H1 (cell line): ENCODE measurements around the gene SLC17A8. TPM values are rescaled to one million over a fixed set of nuclear protein-coding genes. Genes with fewer than 3 reads are reported as not detected.

Experiments
- CTCF ChIA-PET: fragments of 300-600 bp; sonication (Branson Sonifier 250); formaldehyde crosslinking; loops from one replicate; lab custom pipeline; 2021; ENCODE audit not compliant: partially characterized antibody; lab: Charles Lee
- POLR2A ChIA-PET: fragments of 300-600 bp; sonication (Branson Sonifier 250); formaldehyde crosslinking; loops from one replicate; lab custom pipeline; 2021; ENCODE audit warnings: inconsistent platforms; ENCODE audit not compliant: partially characterized antibody; lab: Charles Lee
- DNase-seq, 2 experiments: peaks; one replicate each; pipeline versions ENCODE4 v3.0.0 to v3.0.0-alpha.2; 2010 to 2022; ENCODE audit warnings: low spot score in 2 of 2, low read depth in 1 of 2, mixed read lengths in 1 of 2
- FAIRE-seq: peaks from 2 replicates; lab custom pipeline; 2011; peaks lifted over from hg19 to GRCh38; lab: Jason Lieb, UNC
- H2AFZ ChIP-seq: 2 replicates; pipeline ENCODE4 v1.8.1; 2012; ENCODE audit warnings: low read length, inconsistent platforms
- H2AK5ac ChIP-seq: 2 replicates; pipeline ENCODE4 v1.6.1; 2013; ENCODE audit warnings: low read depth, low read length
- H2BK120ac ChIP-seq: replicated peaks from 2 replicates; pipeline ENCODE3; 2013; ENCODE audit warnings: low read depth, low read length, inconsistent platforms
- H2BK12ac ChIP-seq: 2 replicates; pipeline ENCODE4 v1.6.1; 2013; ENCODE audit warnings: low read depth, low read length
- H2BK15ac ChIP-seq: 2 replicates; pipeline ENCODE4 v1.6.1; 2013; ENCODE audit warnings: low read length
- H2BK20ac ChIP-seq: 2 replicates; pipeline ENCODE4 v1.6.1; 2013; ENCODE audit warnings: low read length
- H2BK5ac ChIP-seq: 2 replicates; pipeline ENCODE4 v1.6.1; 2013; ENCODE audit warnings: low read depth, low read length
- H3K14ac ChIP-seq: 2 replicates; pipeline ENCODE4 v1.6.1; 2013; ENCODE audit warnings: inconsistent platforms; ENCODE audit not compliant: insufficient read length
- H3K18ac ChIP-seq: 2 replicates; pipeline ENCODE4 v1.6.1; 2013; ENCODE audit warnings: low read length; ENCODE audit errors: extremely low read depth
- H3K23ac ChIP-seq: 2 replicates; pipeline ENCODE4 v1.6.1; 2013; ENCODE audit warnings: inconsistent platforms; ENCODE audit not compliant: insufficient read length
- H3K23me2 ChIP-seq: 2 replicates; pipeline ENCODE4 v1.6.1; 2013; ENCODE audit warnings: low read depth, low read length
- H3K27ac ChIP-seq: 2 replicates; pipeline ENCODE4 v1.6.1; 2011; ENCODE audit warnings: low read depth, low read length, inconsistent platforms
- H3K27me3 ChIP-seq, 4 experiments: replicated peaks in 1 of 4; 1 replicate in 1 of 4; 2 replicates in 3 of 4; pipeline versions ENCODE4 v1.6.1 to v1.8.1; 2011 to 2013; ENCODE audit warnings: low read length in 3 of 4, mild to moderate bottlenecking in 3 of 4, inconsistent platforms in 2 of 4, mixed read lengths in 2 of 4, moderate library complexity in 1 of 4; ENCODE audit not compliant: control insufficient read depth in 3 of 4, insufficient read depth in 3 of 4; ENCODE audit errors: extremely low read depth in 1 of 4
- H3K36me3 ChIP-seq, 4 experiments: 2 replicates each; pipeline versions ENCODE4 v1.6.1 to v1.8.1; 2011 to 2013; ENCODE audit warnings: mild to moderate bottlenecking in 4 of 4, low read length in 3 of 4, moderate library complexity in 2 of 4, control low read depth in 1 of 4, inconsistent platforms in 1 of 4; ENCODE audit not compliant: insufficient read depth in 4 of 4, control insufficient read depth in 2 of 4
- H3K4ac ChIP-seq: replicated peaks from 2 replicates; pipeline ENCODE3; 2013; ENCODE audit warnings: low read length, low read depth, mixed read lengths, inconsistent platforms; ENCODE audit not compliant: insufficient read length
- H3K4me1 ChIP-seq, 4 experiments: replicated peaks in 1 of 4; 1 replicate in 1 of 4; 2 replicates in 3 of 4; pipeline versions ENCODE4 v1.6.1 to v1.8.1; 2011 to 2013; ENCODE audit warnings: low read length in 3 of 4, inconsistent platforms in 2 of 4, mixed read lengths in 1 of 4; ENCODE audit not compliant: insufficient read depth in 4 of 4, control insufficient read depth in 3 of 4
- H3K4me2 ChIP-seq, 2 experiments: 2 replicates each; pipeline versions ENCODE4 v1.6.1 to v1.8.1; 2011 to 2013; ENCODE audit warnings: low read depth in 2 of 2, low read length in 2 of 2, control low read depth in 1 of 2, inconsistent platforms in 1 of 2, mild to moderate bottlenecking in 1 of 2; ENCODE audit not compliant: insufficient read depth in 1 of 2
- H3K4me3 ChIP-seq, 4 experiments: fragments of 200-600, 300-600 bp in 1 of 4; sonication (generic), shearing (Covaris generic), sonication (Bioruptor Twin) in 1 of 4; 2 replicates each; pipeline versions ENCODE4 v1.5.1 to v1.8.1; 2011 to 2016; ENCODE audit warnings: low read length in 4 of 4, low read depth in 3 of 4, control low read depth in 2 of 4, inconsistent platforms in 2 of 4, mild to moderate bottlenecking in 2 of 4, mixed read lengths in 1 of 4, moderate library complexity in 1 of 4; ENCODE audit not compliant: insufficient read depth in 2 of 4; ENCODE audit errors: extremely low read depth in 1 of 4
- H3K56ac ChIP-seq: replicated peaks from 2 replicates; pipeline ENCODE3; 2013; ENCODE audit warnings: low read depth, mild to moderate bottlenecking, mixed read lengths, low read length, inconsistent platforms; ENCODE audit not compliant: insufficient read length
- H3K79me1 ChIP-seq: 2 replicates; pipeline ENCODE4 v1.6.1; 2013; ENCODE audit warnings: low read depth, low read length, control low read depth
- H3K79me2 ChIP-seq, 2 experiments: 2 replicates each; pipeline versions ENCODE4 v1.6.1 to v1.8.1; 2012 to 2013; ENCODE audit warnings: low read length in 2 of 2, mild to moderate bottlenecking in 2 of 2, inconsistent platforms in 1 of 2; ENCODE audit not compliant: insufficient read depth in 2 of 2, control insufficient read depth in 1 of 2
- H3K9ac ChIP-seq, 4 experiments: replicated peaks in 1 of 4; 1 replicate in 1 of 4; 2 replicates in 3 of 4; pipeline versions ENCODE4 v1.6.1 to v1.8.1; 2011 to 2013; ENCODE audit warnings: low read depth in 3 of 4, low read length in 3 of 4, control low read depth in 2 of 4, mild to moderate bottlenecking in 2 of 4, moderate library complexity in 2 of 4, inconsistent platforms in 1 of 4; ENCODE audit errors: extremely low read depth in 1 of 4
- H3K9me3 ChIP-seq, 2 experiments: 2 replicates each; pipeline versions ENCODE4 v1.6.1 to v1.8.1; 2012 to 2013; ENCODE audit warnings: mild to moderate bottlenecking in 2 of 2, moderate library complexity in 2 of 2, control low read depth in 1 of 2, inconsistent platforms in 1 of 2, low read depth in 1 of 2, low read length in 1 of 2, mixed read lengths in 1 of 2; ENCODE audit not compliant: insufficient read depth in 2 of 2
- H4K20me1 ChIP-seq, 2 experiments: replicated peaks in 1 of 2; 2 replicates each; pipeline versions ENCODE3 to v1.8.1; 2011 to 2013; ENCODE audit warnings: inconsistent platforms in 2 of 2, low read length in 2 of 2, mild to moderate bottlenecking in 1 of 2; ENCODE audit not compliant: insufficient read depth in 2 of 2, control insufficient read depth in 1 of 2
- H4K5ac ChIP-seq: 2 replicates; pipeline ENCODE4 v1.6.1; 2013; ENCODE audit warnings: low read length, low read depth, mixed read lengths, inconsistent platforms; ENCODE audit not compliant: insufficient read length
- H4K8ac ChIP-seq: 2 replicates; pipeline ENCODE4 v1.8.0; 2013; ENCODE audit warnings: mild to moderate bottlenecking, moderate library complexity, low read length, inconsistent platforms; ENCODE audit not compliant: insufficient read depth; ENCODE audit errors: extremely low read depth
- H4K91ac ChIP-seq: replicated peaks from 2 replicates; pipeline ENCODE3; 2013; ENCODE audit warnings: low read length, mixed read lengths, inconsistent platforms; ENCODE audit not compliant: insufficient read length
- CHD1 ChIP-seq: IDR thresholded peaks from 2 replicates; pipeline ENCODE4 v1.6.1; 2012; ENCODE audit warnings: low read depth, low read length, improper control_type of control experiment
- CTBP2 ChIP-seq: IDR thresholded peaks from 2 replicates; pipeline ENCODE4 v1.7.0; 2011; ENCODE audit warnings: borderline replicate concordance, mild to moderate bottlenecking, moderate library complexity, mixed read lengths, low read length; ENCODE audit not compliant: insufficient read depth, insufficient read length
- POU5F1 ChIP-seq: IDR thresholded peaks from 2 replicates; pipeline ENCODE4 v1.6.1; 2011; ENCODE audit warnings: low read depth, mild to moderate bottlenecking, low read length, moderate library complexity
- RFX5 ChIP-seq: IDR thresholded peaks from 2 replicates; pipeline ENCODE4 v1.6.1; 2011; ENCODE audit warnings: low read depth, low read length, improper control_type of control experiment, borderline replicate concordance
- SUZ12 ChIP-seq: fragments of 200-600 bp; sonication (generic); IDR thresholded peaks from 2 replicates; pipeline ENCODE4 v1.6.1; 2012; ENCODE audit warnings: mild to moderate bottlenecking, inconsistent platforms, low read length, moderate library complexity, mixed read lengths
- TAF7 ChIP-seq: optimal IDR thresholded peaks from 2 replicates; pipeline ENCODE3; 2011; ENCODE audit warnings: low read depth, mild to moderate bottlenecking, inconsistent platforms, low read length, moderate library complexity, borderline replicate concordance
- TBP ChIP-seq: IDR thresholded peaks from 2 replicates; pipeline ENCODE4 v1.6.1; 2011; ENCODE audit warnings: low read depth, low read length, improper control_type of control experiment
- polyA plus RNA-seq, 7 experiments: library from polyadenylated mRNA; depleted of rRNA in 3 of 7; stranded (reverse) in 5 of 7; unstranded in 2 of 7; fragments of >200 nt in 5 of 7; fragments of 200-250 nt in 2 of 7; gene quantifications; 1 replicate in 5 of 7; 2 replicates in 1 of 7; 4 replicates in 1 of 7; pipeline versions ENCODE4 v1.2.1 to v1.2.3, GENCODE V29; 2011 to 2013; ENCODE audit warnings: missing spikeins in 2 of 7, mixed read lengths in 2 of 7
- total RNA-seq: library from RNA; stranded (reverse); fragmentation: NEBNext Ultra II Directional; extraction: Animal tissue kit (Norgen Biotek cat#: 25700); gene quantifications from 2 replicates; pipeline ENCODE4 v1.2.1, GENCODE V29; 2021
- TF ChIP-seq, protein P1 (sequence below): IDR thresholded peaks from 2 replicates; pipeline ENCODE4 v1.6.1; 2012; ENCODE audit warnings: inconsistent platforms

Gene SLC17A8
- total and polyA plus RNA-seq, 2 of the 8 experiments (the other 6 are each of a cell fraction or from before 2014, with no cell fraction given) = 0.14 to 0.30 TPM

DNA sequence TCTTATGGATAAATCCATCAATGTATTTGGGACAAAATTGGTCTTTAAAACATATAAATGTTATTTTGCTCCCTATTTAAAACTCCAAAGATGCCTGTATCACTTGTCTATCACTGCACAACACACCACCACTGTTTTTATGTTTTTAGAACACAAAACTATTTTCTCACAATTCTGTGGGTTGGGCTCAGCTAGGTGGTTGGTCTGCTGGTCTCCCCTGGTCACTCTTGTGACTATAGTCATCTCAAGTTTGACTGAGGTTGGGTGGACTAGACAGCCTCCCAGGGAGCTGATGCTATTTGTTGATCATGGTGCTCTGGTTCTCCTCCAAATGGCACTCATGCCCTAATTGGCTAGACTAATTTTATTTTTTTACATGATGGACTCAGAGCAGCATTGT is 77.3 kb downstream of the SLC17A8 start:
- DNase-seq (no peak), FAIRE-seq (no peak)
- ChIA-PET POLR2A (no interaction called here), CTCF (interaction anchor here (1.8 to 3.4 kb wide), 2 partner anchors 30 to 120 kb away, joined by 6 to 14 read pairs; no protein-coding TSS in a partner anchor)
- H2BK20ac ChIP-seq = no peak overlapping the region
- H3K9ac ChIP-seq = no peak overlapping the region
- H2BK120ac ChIP-seq = no peak overlapping the region
- no peak overlapping the region for H2BK5ac ChIP-seq
- H3K4me1 ChIP-seq = no peaks in the 10 kb centered on the region
- H3K56ac ChIP-seq = no peak overlapping the region
- no peak overlapping the region for H3K4me2 ChIP-seq
- H3K79me1 ChIP-seq = no peaks in the 10 kb centered on the region; the same call in 1 of the 2 replicates
- no peak overlapping the region for H2BK12ac ChIP-seq
- H2AK5ac ChIP-seq = no peak overlapping the region
- no peaks in the 10 kb centered on the region for H3K23me2 ChIP-seq
- H4K5ac ChIP-seq = no peak overlapping the region
- H3K4ac ChIP-seq = no peak overlapping the region
- H4K91ac ChIP-seq = no peak overlapping the region
- no peaks in the 10 kb centered on the region; a peak in 1 of 4 replicates for H3K9me3 ChIP-seq
- H3K27ac ChIP-seq = no peak overlapping the region
- no peak overlapping the region for H3K14ac ChIP-seq
- no peak overlapping the region for H3K18ac ChIP-seq
- no peaks in the 10 kb centered on the region for H3K36me3 ChIP-seq
- H3K4me3 ChIP-seq = no peak overlapping the region
- no peaks in the 10 kb centered on the region for H3K27me3 ChIP-seq
- H2BK15ac ChIP-seq = no peak overlapping the region
- no peaks in the 10 kb centered on the region for H3K79me2 ChIP-seq
- no peak overlapping the region for H4K8ac ChIP-seq
- H2AFZ ChIP-seq = no peak overlapping the region
- TF ChIP-seq RFX5 (no peak), SUZ12 (no peak), TAF7 (no peak), POU5F1 (no peak), TBP (no peak), CTBP2 (no peak), CHD1 (no peak)
- TF ChIP-seq, protein P1, sequence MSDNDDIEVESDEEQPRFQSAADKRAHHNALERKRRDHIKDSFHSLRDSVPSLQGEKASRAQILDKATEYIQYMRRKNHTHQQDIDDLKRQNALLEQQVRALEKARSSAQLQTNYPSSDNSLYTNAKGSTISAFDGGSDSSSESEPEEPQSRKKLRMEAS = no peak
- TF ChIP-seq, all 59 proteins: peak for 0
- no peak overlapping the region for H3K23ac ChIP-seq
- H4K20me1 ChIP-seq = no peaks in the 10 kb centered on the region
